HL-60 (cell line): ENCODE measurements around the gene ZNF521.

Experiments used
- DNase-seq, 2 experiments: peaks; one replicate each; pipeline ENCODE4 v3.0.0-alpha.2; 2010 to 2020; ENCODE audit warnings: low read depth in 1 of 2, low spot score in 1 of 2
- H3K27ac ChIP-seq: fragments of 250-450 bp; sonication (Bioruptor Pico); replicated peaks from 2 replicates; pipeline ENCODE4 v1.5.1; 2020; ENCODE audit warnings: mild to moderate bottlenecking, moderate library complexity
- H3K27me3 ChIP-seq: fragments of 250-450 bp; sonication (Bioruptor Pico); 2 replicates; pipeline ENCODE4 v1.5.1; 2021; ENCODE audit warnings: mild to moderate bottlenecking, moderate library complexity; ENCODE audit not compliant: insufficient read depth, poor library complexity, severe bottlenecking
- H3K4me3 ChIP-seq: replicated peaks from 2 replicates; pipeline ENCODE4 v1.5.1; 2011; ENCODE audit warnings: mild to moderate bottlenecking, control low read depth, low read length; ENCODE audit not compliant: insufficient read depth
- CTCF ChIP-seq: IDR thresholded peaks from one replicate; pipeline ENCODE4 v1.5.1; 2011; ENCODE audit warnings: low read length, control low read depth, inconsistent platforms; ENCODE audit not compliant: insufficient read depth
- GABPA ChIP-seq: IDR thresholded peaks from 2 replicates; pipeline ENCODE4 v1.6.1; 2012; ENCODE audit warnings: low read depth
- POLR2AphosphoS5 ChIP-seq: IDR thresholded peaks from 2 replicates; pipeline ENCODE4 v1.6.1; 2012; ENCODE audit warnings: low read depth
- REST ChIP-seq: IDR thresholded peaks from 2 replicates; pipeline ENCODE4 v1.6.1; 2012; ENCODE audit warnings: low read depth; ENCODE audit not compliant: insufficient replicate concordance
- SPI1 ChIP-seq: IDR thresholded peaks from 2 replicates; pipeline ENCODE4 v1.6.1; 2012; ENCODE audit warnings: low read depth, mild to moderate bottlenecking, borderline replicate concordance

ZNF521 gene

GRCh38 chr18:25097057-25097456, 254.9 kb downstream of the ZNF521 start:
- TF ChIP-seq POLR2AphosphoS5, result no peak
- no peak for TF ChIP-seq SPI1
- TF ChIP-seq CTCF, result no peak
- no peak for TF ChIP-seq GABPA
- no peak for TF ChIP-seq REST
- Histone ChIP-seq H3K27me3 (peaks cover 16% of the 10 kb centered on the region), H3K4me3 (no peak overlapping the region), H3K27ac (no peak overlapping the region)
- DNase-seq, result no peak

- Histone ChIP-seq H3K27ac (no peak overlapping the region), H3K27me3 (peaks cover 16% of the 10 kb centered on the region), H3K4me3 (no peak overlapping the region)
- TF ChIP-seq SPI1, result no peak
- DNase-seq, result no peak
Observed at GRCh38 chr18:25093141-25093540, 258.8 kb downstream of the ZNF521 start.

GRCh38 chr18:25089470-25089869, 262.5 kb downstream of the ZNF521 start:
- TF ChIP-seq GABPA (no peak), REST (no peak), SPI1 (no peak), CTCF (no peak), POLR2AphosphoS5 (no peak)
- peaks cover 7% of the 10 kb centered on the region for H3K27me3 ChIP-seq

GRCh38 chr18:25086876-25087275, 265.1 kb downstream of the ZNF521 start:
- TF ChIP-seq SPI1, result no peak
- TF ChIP-seq POLR2AphosphoS5, result no peak
- TF ChIP-seq CTCF, result no peak
- TF ChIP-seq GABPA, result no peak
- Histone ChIP-seq H3K27me3 (no peaks in the 10 kb centered on the region), H3K4me3 (no peak overlapping the region), H3K27ac (no peak overlapping the region)
- no peak for DNase-seq

More at GRCh38 chr18:25089470-25089869, 262.5 kb downstream of the ZNF521 start:
- Histone ChIP-seq H3K4me3 (no peak overlapping the region), H3K27ac (no peak overlapping the region)
- no peak for DNase-seq
